IPS-18a (cell line): ENCODE data around the gene VWA5A.

ENCODE experiments used
- H3K27ac ChIP-seq: one replicate; pipeline ENCODE4 v1.5.1; 2013; ENCODE audit warnings: low read length
- H3K27me3 ChIP-seq: one replicate; pipeline ENCODE4 v1.6.1; 2013; ENCODE audit warnings: mild to moderate bottlenecking, low read length; ENCODE audit not compliant: control insufficient read depth, insufficient read depth
- H3K36me3 ChIP-seq: one replicate; pipeline ENCODE4 v1.6.1; 2013; ENCODE audit warnings: low read depth, low read length; ENCODE audit not compliant: control insufficient read depth
- H3K4me1 ChIP-seq: one replicate; pipeline ENCODE4 v1.6.1; 2013; ENCODE audit warnings: low read depth, low read length; ENCODE audit not compliant: control insufficient read depth
- H3K4me3 ChIP-seq: one replicate; pipeline ENCODE4 v1.5.1; 2013; ENCODE audit warnings: low read length
- H3K9ac ChIP-seq: one replicate; pipeline ENCODE4 v1.6.1; 2013; ENCODE audit warnings: mild to moderate bottlenecking, low read length, moderate library complexity
- H3K9me3 ChIP-seq: one replicate; pipeline ENCODE4 v1.6.1; 2013; ENCODE audit warnings: low read depth, low read length; ENCODE audit not compliant: control insufficient read depth

The VWA5A gene

GRCh38 chr11:124114942-124115781 lies at the start of gene VWA5A:
VWA5A (plus strand) TSS chr11:124115450; CDS start chr11:124117512, 2,062 bp downstream.
- Histone ChIP-seq H3K4me3 (peak within 1 kb of the TSS; percentile 67), H3K36me3 (peaks cover 8% of the 10 kb centered on the region), H3K9me3 (no peaks in the 10 kb centered on the region), H3K27me3 (no peaks in the 10 kb centered on the region), H3K9ac (peak within 1 kb of the TSS; percentile 2), H3K4me1 (peaks cover 7% of the 10 kb centered on the region), H3K27ac (no peak within 1 kb of the TSS)

GRCh38 chr11:124068601-124069110 lies 46.6 kb upstream of the VWA5A start:
- Histone ChIP-seq H3K9ac (no peak overlapping the region), H3K4me3 (no peak overlapping the region), H3K27me3 (peaks cover 10% of the 10 kb centered on the region), H3K36me3 (no peaks in the 10 kb centered on the region), H3K27ac (no peak overlapping the region), H3K4me1 (peaks cover 3% of the 10 kb centered on the region), H3K9me3 (no peaks in the 10 kb centered on the region)

- peak overlapping the region; percentile 35 for H3K4me3 ChIP-seq
- no peak overlapping the region for H3K27ac ChIP-seq
- peaks cover 3% of the 10 kb centered on the region for H3K4me1 ChIP-seq
- peaks cover 10% of the 10 kb centered on the region for H3K27me3 ChIP-seq
- no peaks in the 10 kb centered on the region for H3K9me3 ChIP-seq
- H3K36me3 ChIP-seq: no peaks in the 10 kb centered on the region
- no peak overlapping the region for H3K9ac ChIP-seq
These were observed 45.5 kb upstream of the VWA5A start for GRCh38 chr11:124069429-124070401.

GRCh38 chr11:124070915-124071622 lies 44.2 kb upstream of the VWA5A start:
- H3K27ac ChIP-seq: no peak overlapping the region
- H3K36me3 ChIP-seq: no peaks in the 10 kb centered on the region
- peaks cover 10% of the 10 kb centered on the region for H3K27me3 ChIP-seq
- no peak overlapping the region for H3K4me3 ChIP-seq
- no peak overlapping the region for H3K9ac ChIP-seq
- H3K9me3 ChIP-seq: no peaks in the 10 kb centered on the region
- H3K4me1 ChIP-seq: peaks cover 3% of the 10 kb centered on the region

- no peak overlapping the region for H3K9ac ChIP-seq
- no peak overlapping the region for H3K4me3 ChIP-seq
- peaks cover 3% of the 10 kb centered on the region for H3K4me1 ChIP-seq
- H3K27me3 ChIP-seq: peaks cover 10% of the 10 kb centered on the region
- H3K36me3 ChIP-seq: no peaks in the 10 kb centered on the region
- H3K27ac ChIP-seq: no peak overlapping the region
- H3K9me3 ChIP-seq: no peaks in the 10 kb centered on the region
These were observed 43.7 kb upstream of the VWA5A start for GRCh38 chr11:124071623-124071948.

- peaks cover 10% of the 10 kb centered on the region for H3K27me3 ChIP-seq
- H3K9ac ChIP-seq: no peak overlapping the region
- H3K4me3 ChIP-seq: no peak overlapping the region
- no peak overlapping the region for H3K27ac ChIP-seq
- no peaks in the 10 kb centered on the region for H3K36me3 ChIP-seq
- H3K9me3 ChIP-seq: no peaks in the 10 kb centered on the region
- H3K4me1 ChIP-seq: peaks cover 3% of the 10 kb centered on the region
These were observed 43.1 kb upstream of the VWA5A start for GRCh38 chr11:124072147-124072546.

- no peak overlapping the region for H3K9ac ChIP-seq
- H3K4me1 ChIP-seq: peaks cover 3% of the 10 kb centered on the region
- H3K27me3 ChIP-seq: peaks cover 10% of the 10 kb centered on the region
- H3K9me3 ChIP-seq: no peaks in the 10 kb centered on the region
- no peak overlapping the region for H3K4me3 ChIP-seq
- H3K36me3 ChIP-seq: no peaks in the 10 kb centered on the region
- H3K27ac ChIP-seq: no peak overlapping the region
These were observed 40.7 kb upstream of the VWA5A start for GRCh38 chr11:124074554-124074953.

GRCh38 chr11:124075492-124075840 lies 39.8 kb upstream of the VWA5A start:
- Histone ChIP-seq H3K36me3 (no peaks in the 10 kb centered on the region), H3K4me1 (peaks cover 3% of the 10 kb centered on the region), H3K27me3 (peaks cover under 1% of the 10 kb centered on the region), H3K27ac (no peak overlapping the region), H3K9me3 (no peaks in the 10 kb centered on the region), H3K4me3 (no peak overlapping the region), H3K9ac (no peak overlapping the region)

- H3K27me3 ChIP-seq: no peaks in the 10 kb centered on the region
- no peaks in the 10 kb centered on the region for H3K9me3 ChIP-seq
- H3K36me3 ChIP-seq: no peaks in the 10 kb centered on the region
- no peak overlapping the region for H3K9ac ChIP-seq
- peaks cover 3% of the 10 kb centered on the region for H3K4me1 ChIP-seq
- H3K4me3 ChIP-seq: no peak overlapping the region
- H3K27ac ChIP-seq: no peak overlapping the region
These were observed 39.2 kb upstream of the VWA5A start for GRCh38 chr11:124075841-124076651.

GRCh38 chr11:124077266-124077665 lies 38.0 kb upstream of the VWA5A start:
- Histone ChIP-seq H3K4me3 (no peak overlapping the region), H3K36me3 (no peaks in the 10 kb centered on the region), H3K27me3 (no peaks in the 10 kb centered on the region), H3K4me1 (no peaks in the 10 kb centered on the region), H3K9me3 (no peaks in the 10 kb centered on the region), H3K27ac (no peak overlapping the region), H3K9ac (no peak overlapping the region)
